Epithelial cell of prostate (primary cell): ENCODE data around the gene HOPX.
A peak's percentile ranks its signal among the peaks of the same experiment; 100 is the strongest.
"Not testable (repeated sequence)": the region's sequence is repeated elsewhere in the genome, so short reads cannot be mapped to it uniquely, and the experiment has no call there.

ENCODE experiments used
- DNase-seq: peaks from one replicate; pipeline ENCODE4 v3.0.0-alpha.2; 2011; ENCODE audit warnings: low read depth, low spot score
- H3K27ac ChIP-seq: fragments of 450-650 bp; 2 replicates; pipeline ENCODE4 v1.5.1; 2017; ENCODE audit warnings: mild to moderate bottlenecking

Gene HOPX, protein sequence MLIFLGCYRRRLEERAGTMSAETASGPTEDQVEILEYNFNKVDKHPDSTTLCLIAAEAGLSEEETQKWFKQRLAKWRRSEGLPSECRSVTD

DNA sequence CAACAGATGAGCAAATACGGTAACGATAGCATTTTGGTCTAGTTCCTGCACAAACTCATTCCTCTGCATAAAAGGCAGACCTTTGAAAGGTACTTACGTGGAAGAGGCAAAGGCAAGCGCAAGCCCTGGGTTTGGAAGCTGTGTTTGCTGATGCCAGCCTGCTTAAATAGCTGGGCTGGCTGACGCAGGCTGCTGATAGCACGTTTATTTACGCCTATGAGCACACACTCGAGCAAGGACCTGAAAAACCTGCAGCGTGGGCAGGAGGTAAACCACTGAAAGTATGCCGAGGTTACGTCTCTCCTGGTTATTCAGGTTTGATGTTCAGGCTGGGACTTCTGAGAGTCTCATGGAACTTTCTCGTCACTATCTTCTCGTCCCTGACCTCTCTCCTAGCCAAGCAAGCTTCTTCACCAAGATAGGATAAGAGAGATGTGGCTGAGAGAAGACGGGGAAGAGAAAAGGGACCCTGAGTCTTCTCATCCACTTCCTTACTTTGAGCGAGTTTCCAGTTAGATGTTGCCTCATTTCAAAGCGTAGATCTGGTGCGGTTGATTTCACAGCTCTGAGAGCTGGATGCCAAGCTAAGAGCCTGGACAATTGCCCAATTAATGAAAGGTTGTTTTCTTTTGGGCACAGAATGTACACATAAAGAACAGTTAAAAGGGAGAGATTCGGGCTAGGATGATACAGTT lies at the start of gene HOPX:
HOPX (minus strand) TSS at position 139 of the 695 bp plus-strand sequence. CDS start 23,480 bp downstream, outside the sequence.
- H3K27ac ChIP-seq: peak within 1 kb of the TSS; percentile 56
- DNase-seq: peak; percentile 78

DNA sequence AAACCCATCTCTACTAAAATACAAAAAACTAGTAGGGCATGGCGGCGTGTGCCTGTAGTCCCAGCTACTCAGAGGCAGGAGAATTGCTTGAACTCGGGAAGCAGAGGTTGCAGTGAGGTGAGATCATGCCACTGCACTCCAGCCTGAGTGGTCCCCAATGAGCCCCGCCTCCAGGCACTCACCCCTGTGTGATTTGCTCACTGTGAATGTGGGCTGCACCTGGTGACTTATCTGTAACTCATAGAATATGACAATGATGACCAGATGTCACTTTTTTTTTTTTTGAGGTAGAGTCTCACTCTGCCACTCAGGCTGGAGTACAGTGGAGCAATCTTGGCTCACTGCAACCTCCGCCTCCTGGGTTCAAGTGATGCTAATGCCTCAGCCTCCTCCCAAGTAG lies 49.0 kb upstream of the HOPX start:
- peak overlapping the region; percentile 78 for H3K27ac ChIP-seq
- DNase-seq: no peak

DNA sequence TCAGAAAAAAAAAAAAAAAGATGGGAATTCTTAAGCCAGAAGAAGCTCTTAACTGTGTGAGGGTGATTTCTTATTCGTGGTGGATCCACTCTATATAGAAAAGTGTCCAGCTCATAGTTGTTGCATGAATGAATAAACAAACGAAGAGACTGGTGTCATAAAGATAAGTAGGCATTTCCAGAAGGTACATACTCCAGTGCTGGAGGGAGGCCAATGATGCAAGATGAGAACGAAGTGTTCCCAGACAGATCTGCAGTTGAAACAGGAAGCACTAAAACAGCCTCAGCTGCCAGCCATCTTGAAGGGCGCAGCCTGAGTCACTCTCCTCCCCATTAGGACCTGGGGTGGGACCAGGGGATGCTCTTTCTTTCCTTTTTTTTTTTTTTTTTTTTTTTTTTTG lies 47.4 kb upstream of the HOPX start:
- DNase-seq: peak; percentile 50
- H3K27ac ChIP-seq: peak overlapping the region; percentile 78

DNA sequence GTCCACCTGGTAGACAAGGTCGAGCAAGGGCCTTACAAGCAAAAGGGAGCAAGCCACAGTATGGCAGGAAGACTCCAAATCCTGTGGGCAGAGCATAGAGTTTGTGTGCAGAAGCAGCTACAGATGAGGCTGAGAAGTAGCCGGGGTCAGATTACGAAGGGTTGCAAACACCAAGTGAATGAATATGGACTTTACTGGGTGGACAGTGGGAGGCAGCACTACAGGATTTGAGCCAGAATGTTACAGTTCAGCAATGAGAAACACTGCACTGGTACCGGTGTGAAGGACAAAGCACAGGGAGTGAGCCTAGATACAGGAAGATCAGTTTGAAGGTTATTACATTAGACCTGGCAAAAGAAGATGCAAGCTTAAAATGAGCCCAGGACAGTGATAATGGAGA lies 46.1 kb upstream of the HOPX start:
- H3K27ac ChIP-seq: no peak overlapping the region
- no peak for DNase-seq

DNA sequence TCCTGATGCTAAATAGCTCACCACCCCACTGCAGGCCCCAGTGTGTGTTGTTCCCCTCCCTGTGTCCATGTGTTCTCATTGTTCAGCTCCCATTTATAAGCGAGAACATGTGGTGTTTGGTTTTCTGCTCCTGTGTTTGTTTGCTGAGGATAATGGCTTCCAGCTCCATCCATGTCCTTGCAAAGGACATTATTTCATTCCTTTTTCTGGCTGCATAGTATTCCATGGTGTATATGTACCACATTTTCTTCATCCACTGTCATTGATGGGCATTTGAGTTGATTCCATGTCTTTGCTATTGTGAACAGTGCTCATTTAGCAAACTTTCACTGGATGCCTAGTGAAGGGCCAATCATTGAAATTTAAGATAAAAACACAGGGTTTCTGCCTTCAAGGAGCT lies 45.5 kb upstream of the HOPX start:
- DNase-seq, H3K27ac ChIP-seq: not testable (repeated sequence)

DNA sequence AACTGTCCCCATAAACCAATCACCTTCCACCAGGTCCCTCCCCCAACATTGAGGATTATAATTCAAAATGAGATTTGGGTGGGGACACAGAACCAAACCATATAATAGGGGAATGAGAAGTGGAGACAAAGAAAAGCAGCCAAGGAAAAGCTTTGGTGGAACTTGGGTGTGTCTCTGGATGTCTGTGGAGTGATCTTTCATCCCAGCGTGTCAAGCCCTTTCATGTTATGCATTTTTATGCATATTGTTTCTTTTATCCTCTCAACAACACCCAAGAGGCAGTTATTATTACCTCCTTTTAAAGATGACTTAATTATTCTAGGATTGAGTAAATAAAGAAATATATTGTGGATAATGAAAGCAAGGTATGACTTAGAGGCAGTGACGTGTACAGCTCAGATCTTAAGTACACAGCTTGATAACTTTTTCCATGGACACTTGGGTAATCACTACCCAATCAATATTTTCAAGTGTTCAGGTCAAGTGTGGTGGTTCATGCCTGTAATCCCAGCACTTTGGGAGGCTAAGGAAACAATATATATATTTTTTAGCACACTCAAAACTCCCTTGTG lies 42.6 kb upstream of the HOPX start:
- peak overlapping the region; percentile 52 for H3K27ac ChIP-seq
- DNase-seq: no peak

DNA sequence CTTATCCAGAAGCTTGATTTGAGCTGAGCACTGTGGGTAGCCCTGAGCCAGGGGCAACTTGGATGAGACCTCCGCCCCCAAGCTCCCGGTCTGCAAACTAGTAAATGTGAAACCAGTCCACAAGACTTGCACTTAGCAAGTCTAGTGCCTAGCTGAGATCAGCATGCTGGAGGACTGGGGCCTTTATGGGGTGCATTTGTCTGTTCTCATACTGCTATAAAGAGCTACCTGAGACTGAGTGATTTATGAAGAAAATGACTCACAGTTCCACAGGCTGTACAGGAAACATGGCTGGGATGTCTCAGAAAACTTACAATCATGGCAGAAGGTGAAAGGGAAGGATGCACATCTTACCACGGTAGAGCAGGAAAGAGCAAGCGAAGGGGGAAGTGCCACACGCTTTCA lies 42.1 kb upstream of the HOPX start:
- DNase-seq: no peak
- peak overlapping the region; percentile 52 for H3K27ac ChIP-seq

DNA sequence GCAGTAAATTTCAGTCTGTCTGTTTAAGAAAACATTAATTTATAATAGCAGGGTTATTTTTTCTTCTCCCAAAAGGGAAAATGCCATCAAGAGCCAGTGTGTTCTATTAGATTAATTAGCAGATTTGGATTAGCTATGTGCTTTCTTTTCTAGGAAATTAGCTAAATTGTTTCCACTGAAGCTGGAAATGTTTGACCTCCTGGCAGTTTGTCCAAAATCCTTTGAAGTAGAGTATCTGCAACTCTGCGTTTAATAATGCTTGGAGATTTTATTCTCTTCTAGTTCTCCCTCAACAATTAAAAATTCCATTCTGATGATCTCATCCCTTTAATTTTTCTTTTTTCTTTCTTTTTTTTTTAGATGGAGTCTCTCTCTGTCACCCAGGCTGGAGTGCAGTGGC lies 27.1 kb upstream of the HOPX start:
- no peak for DNase-seq
- no peak overlapping the region for H3K27ac ChIP-seq

DNA sequence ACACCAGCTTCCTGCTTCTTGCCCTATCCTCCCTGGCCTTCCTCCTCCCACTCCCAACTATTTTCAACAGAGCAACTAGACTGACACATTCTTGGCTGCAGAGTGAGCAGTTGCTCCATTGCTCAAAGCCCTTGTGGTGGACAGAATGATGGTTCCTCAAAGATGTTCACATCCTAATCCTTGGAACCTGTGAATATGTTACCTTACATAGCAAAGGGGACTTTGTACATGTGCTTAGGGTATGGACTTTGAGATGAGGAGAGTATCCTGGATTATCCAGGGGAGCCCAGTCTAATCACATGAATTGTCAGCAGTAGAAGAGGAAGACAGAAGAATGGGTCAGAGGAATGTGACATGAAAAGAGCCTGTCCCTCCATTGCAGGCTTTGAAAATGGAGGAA lies 24.9 kb upstream of the HOPX start:
- DNase-seq: no peak
- H3K27ac ChIP-seq: no peak overlapping the region

DNA sequence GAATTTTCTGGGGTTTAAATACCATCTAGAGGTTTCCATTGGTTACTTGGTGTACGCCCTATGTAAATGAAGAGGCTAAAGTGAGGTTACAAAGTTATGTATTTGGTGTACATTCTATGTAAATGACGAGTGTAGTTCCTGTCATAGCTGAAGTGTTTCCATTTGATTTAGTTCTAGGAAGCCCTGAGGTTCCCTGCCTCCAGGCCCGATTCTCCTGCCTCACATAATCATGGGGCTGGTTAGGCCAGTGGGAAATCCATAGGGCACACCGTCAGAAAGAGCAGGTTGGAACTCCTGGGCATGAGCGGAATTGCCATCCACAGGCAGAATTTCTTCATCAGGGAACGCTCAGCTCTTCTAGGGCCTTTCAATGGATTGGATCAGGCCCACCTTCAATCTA lies 24.2 kb upstream of the HOPX start:
- H3K27ac ChIP-seq: no peak overlapping the region
- DNase-seq: no peak

DNA sequence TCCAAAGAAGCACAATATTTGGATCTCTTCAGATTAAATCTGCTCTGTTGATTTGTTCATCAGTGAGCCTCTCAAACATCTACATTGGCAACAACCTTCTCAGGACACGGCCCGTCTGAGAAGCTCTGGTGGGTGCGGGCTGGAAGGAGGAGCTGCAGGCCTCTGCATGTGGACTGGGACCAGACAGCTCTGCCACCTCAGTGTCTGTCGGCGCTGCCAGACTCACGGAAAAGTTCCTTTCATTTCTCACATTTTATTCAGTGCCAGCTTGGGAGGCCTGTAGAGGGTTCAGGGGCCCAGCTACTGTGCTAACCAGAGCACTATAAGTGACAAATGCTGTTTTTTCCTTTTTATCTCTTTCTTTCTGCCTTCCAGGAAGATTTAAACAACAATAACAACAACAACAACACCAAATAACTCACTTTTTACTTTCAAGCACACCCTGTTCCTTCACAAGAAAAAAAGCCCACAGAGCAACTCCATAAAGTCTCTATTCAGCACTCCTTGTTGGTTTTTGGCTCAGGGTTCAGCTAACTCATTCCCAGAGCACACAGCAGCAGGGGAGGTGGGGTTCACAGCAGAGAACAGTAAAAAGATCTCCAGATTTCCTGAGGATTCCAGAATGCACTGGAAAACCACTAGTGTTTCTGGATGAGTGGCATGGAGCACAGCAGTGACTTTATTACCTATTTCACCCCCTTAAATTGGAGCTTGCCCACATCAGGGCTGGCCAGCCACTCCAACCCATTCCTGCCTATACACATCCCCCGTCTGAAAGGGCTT lies 23.2 kb upstream of the HOPX start:
- DNase-seq: no peak
- H3K27ac ChIP-seq: peak overlapping the region; percentile 29

DNA sequence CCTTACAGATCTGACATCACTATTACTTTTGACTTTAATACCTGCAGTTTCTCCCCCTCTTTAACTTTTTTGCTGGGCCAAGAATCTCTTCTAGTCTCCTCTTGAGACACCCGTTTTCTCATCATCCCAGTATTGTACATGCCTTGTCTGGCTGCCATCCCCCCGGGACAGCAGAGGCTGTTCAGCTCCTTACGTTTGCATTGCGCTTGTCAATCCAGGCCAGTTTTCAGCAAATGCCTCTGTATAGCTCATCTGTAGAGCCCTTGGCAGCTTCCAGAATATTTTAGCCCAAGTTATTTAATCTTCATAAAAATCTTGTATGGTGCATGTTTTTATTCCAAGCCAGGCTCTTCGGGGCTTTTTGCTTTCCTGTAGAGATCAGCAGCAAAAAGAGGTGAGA lies 22.3 kb upstream of the HOPX start:
- H3K27ac ChIP-seq: no peak overlapping the region
- DNase-seq: no peak

DNA sequence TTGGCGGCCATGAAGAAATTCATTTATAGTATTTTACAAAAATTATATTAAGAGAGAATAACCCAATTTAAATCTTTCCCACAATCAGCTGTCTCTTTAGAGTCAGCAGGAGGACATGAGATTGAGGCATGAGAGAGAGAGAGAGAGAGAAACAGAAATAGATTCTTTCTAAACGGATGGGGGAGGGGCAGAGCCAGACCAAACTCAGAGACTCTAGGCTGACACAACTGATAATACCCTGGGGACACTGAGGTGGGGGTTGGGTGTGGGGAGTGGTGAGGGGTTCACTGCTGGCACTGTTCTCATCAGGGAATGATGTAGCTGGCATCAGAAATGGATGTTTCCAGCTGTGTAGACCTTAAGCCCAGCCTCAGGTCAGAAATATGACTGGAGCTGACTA lies 20.5 kb upstream of the HOPX start:
- no peak overlapping the region for H3K27ac ChIP-seq
- DNase-seq: no peak

DNA sequence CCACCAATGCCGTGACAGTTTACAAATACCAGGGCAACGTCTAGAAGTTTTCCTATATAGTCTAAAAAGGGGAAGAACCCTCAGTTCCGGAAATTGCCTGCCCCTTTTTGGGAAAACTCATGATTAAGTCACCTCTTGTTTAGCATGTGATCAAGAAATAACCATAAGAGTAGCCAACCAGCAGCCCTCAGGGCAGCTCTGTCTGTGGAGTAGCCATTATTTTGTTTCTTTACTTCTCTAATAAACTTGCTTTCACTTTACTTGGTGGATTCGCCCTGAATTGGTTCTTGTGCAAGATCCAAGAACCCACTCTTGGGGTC lies 20.0 kb upstream of the HOPX start:
- no peak for DNase-seq
- H3K27ac ChIP-seq: no peak overlapping the region

DNA sequence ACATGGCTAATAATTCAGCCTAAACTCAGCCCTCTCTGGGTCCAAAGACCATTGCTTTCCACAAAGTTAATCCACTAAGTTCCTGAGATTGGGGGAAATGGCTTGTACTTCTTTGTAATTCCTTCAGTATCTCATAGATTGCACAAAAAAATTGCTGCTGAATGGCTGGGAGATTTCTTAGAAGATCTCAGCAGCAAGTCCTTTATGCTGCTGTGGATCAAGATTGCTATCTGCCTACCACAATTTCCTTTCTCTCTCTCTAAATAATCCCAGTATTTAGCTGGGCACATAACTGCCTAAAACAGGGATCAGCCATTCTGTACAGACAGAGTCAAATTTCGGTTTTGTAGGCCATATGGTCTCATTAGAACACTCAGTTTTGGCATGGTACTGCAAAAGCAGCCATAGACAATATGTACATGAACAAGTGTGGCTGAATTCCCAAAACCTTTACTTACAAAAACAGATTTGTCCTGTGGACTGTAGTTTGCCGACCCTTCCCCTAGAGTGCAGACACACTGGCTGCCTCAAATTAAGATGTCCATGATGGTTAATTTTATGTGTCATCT lies 18.5 kb upstream of the HOPX start:
- H3K27ac ChIP-seq: no peak overlapping the region
- no peak for DNase-seq

DNA sequence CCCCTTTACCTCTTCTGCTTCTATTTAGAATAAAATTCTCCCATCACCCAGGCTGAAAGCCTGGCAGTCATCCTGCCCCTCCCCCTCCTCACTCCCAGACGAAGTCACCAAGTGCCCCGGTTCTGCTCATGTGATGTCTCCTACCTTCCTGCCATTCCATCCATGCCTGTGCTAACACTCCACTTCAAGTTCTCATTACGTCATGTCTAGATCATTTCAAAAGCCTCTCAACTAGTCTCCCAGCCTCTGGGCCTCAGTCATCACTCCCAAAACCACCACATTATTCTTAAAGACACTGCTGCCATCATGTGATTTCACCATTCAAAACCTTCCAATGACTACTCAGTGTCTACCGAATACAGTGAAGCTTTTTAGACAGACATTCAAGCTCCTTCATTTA lies 17.2 kb upstream of the HOPX start:
- DNase-seq: no peak
- H3K27ac ChIP-seq: no peak overlapping the region

DNA sequence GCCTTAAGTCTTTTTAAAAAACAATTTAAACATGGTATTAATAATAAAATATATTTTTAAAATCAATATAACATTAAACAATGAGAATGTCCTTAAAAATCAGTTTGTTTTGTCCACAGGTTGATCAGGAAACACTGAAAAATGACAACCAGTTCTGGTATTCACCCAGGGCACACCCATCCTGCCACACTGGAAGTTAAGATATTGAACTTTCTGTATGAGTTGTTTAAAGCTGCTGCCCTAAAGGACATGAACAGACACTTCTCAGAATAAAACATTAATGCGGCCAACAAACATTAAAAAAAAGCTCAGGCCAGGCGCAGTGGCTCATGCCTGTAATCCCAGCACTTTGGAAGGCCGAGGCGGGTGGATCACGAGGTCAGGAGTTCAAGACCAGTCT lies 15.0 kb upstream of the HOPX start:
- no peak for DNase-seq
- H3K27ac ChIP-seq: peak overlapping the region; percentile 82

DNA sequence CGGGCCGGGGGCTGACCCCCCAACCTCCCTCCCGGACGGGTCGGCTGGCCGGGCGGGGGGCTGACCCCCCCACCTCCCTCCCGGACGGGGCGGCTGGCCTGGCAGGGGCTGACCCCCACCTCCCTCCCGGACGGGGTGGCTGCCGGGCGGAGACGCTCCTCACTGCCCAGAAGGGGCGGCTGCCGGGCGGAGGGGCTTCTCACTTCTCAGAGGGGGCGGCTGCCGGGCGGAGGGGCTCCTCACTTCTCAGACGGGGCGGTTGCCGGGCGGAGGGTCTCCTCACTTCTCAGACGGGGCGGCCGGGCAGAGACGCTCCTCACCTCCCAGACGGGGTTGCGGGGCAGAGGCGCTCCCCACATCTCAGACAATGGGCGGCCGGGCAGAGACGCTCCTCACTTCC lies 12.4 kb upstream of the HOPX start:
- H3K27ac ChIP-seq, DNase-seq: not testable (repeated sequence)

DNA sequence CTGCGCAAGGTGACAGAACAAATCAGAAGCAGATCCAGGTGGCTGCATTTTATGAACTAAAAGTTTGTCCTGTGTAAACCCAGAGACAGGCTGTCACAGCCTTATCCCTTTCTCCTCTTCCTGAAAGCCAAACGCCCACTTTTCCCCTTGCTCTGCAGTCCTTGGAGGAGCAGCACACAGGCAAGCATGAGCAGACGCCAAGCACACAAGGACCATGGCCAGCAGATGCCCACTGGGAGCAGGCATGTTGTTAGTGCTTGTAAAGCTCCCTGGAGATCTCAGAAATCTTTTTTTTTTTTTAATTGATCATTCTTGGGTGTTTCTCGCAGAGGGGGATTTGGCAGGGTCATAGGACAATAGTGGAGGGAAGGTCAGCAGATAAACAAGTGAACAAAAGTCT lies 11.5 kb upstream of the HOPX start:
- DNase-seq: no peak
- no peak overlapping the region for H3K27ac ChIP-seq

DNA sequence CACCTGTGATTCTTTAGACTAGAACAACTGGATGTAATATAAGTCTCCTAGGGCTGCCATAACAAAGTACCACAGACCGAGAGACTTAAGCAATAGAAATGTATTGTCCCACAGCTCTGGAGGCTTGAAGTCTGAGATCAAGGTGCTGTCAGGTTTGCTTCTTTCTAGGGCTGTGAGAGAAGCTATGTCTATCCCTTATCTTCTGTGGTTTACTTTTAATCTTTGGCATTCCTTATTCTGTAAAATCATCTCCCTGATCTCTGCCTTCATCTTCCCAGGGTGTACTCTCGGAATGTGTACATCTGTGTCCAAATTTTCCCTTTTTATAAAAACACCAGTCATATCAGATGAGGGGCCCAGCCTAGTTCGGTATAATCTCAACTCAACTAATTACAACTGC lies 10.3 kb upstream of the HOPX start:
- H3K27ac ChIP-seq: no peak overlapping the region

DNA sequence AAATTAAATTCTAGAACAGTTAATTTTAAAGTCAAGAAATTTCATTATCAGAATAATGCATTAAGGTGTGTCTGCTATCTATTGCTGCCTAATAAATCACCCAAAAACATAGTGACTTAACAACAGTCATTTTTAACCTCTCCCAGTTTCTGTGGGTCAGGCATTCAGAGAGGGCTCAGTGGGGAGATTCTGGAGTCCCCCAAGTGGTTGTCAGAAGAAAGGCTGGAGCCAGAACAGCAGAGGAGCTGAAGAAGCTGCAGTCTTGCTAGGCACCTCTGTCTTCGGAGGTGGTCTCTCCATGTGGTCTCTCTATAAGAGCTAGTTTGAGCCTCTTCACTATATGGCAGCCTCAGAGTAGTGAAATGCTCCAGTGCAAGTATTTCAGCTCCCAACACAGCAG lies 9.3 kb upstream of the HOPX start:
- no peak for DNase-seq
- H3K27ac ChIP-seq: no peak overlapping the region

More for the DNA sequence above, 10.3 kb upstream of the HOPX start:
- DNase-seq: no peak
